PC-3 (cell line): ENCODE data around the gene PDXK.

Source experiments
- CTCF ChIP-seq: fragments of 300-600 bp; sonication (generic); conservative IDR thresholded peaks from 2 replicates; pipeline ENCODE4 v1.5.1; 2017; ENCODE audit warnings: antibody characterized with exemption, low read depth, mild to moderate bottlenecking, low read length
- EZH2 ChIP-seq: fragments of 300-600 bp; sonication (generic); IDR thresholded peaks from one replicate; pipeline ENCODE4 v1.6.1; 2017; ENCODE audit warnings: antibody characterized with exemption, mild to moderate bottlenecking, low read length; ENCODE audit not compliant: unreplicated experiment
- EZH2phosphoT487 ChIP-seq: fragments of 300-600 bp; sonication (generic); IDR thresholded peaks from 2 replicates; pipeline ENCODE4 v1.6.1; 2018; ENCODE audit warnings: mild to moderate bottlenecking, antibody characterized with exemption, low read length, borderline replicate concordance

GRCh38 chr21:43767984-43768867 is 49.3 kb downstream of the PDXK start:
- TF ChIP-seq CTCF (no peak), EZH2 (no peak), EZH2phosphoT487 (no peak)
